ENCODE results near the gene CKB. TPM values are rescaled to one million over a fixed set of nuclear protein-coding genes. Genes with fewer than 3 reads are reported as not detected.
"Not testable (repeated sequence)": the region's sequence is repeated elsewhere in the genome, so short reads cannot be mapped to it uniquely, and the experiment has no call there.

Gene CKB
- polyA plus RNA-seq, 3 donors = 109 to 574 (median 196) TPM

GRCh38 chr14:103519837-103520212, 2.8 kb downstream of the CKB start:
- WGBS, 3 donors = 50 to 65% (median 62%) methylated on average over 22 of the region's 22 CpGs
- H3K27ac ChIP-seq (ENCODE audit: low read depth, low read length) = no peak overlapping the region

- no peak overlapping the region for H3K27ac ChIP-seq (ENCODE audit: low read depth, low read length)
- WGBS, 3 donors = 35 to 48% (median 40%) methylated on average over 13 of the region's 13 CpGs
These were observed 3.4 kb downstream of the CKB start for GRCh38 chr14:103519043-103519836.

GRCh38 chr14:103518422-103519042, 4.1 kb downstream of the CKB start:
- no peak overlapping the region for H3K27ac ChIP-seq (ENCODE audit: low read depth, low read length)

GRCh38 chr14:103517721-103518421, 4.8 kb downstream of the CKB start:
- H3K27ac ChIP-seq (ENCODE audit: low read depth, low read length) = no peak overlapping the region
- WGBS, 3 donors = 36 to 50% (median 39%) methylated on average over 19 to 20 of the region's 20 CpGs

More at GRCh38 chr14:103518422-103519042, 4.1 kb downstream of the CKB start:
- 38 to 53% (median 39%) methylated on average over 9 of the region's 9 CpGs for WGBS, 3 donors

- 72 to 81% (median 79%) methylated on average over 10 of the region's 10 CpGs for WGBS, 3 donors
- no peak overlapping the region for H3K27ac ChIP-seq (ENCODE audit: low read depth, low read length)
These were observed 5.5 kb downstream of the CKB start for GRCh38 chr14:103517174-103517566.

- WGBS, 3 donors = 68 to 78% (median 77%) methylated on average over 10 of the region's 10 CpGs
- H3K27ac ChIP-seq (ENCODE audit: low read depth, low read length) = no peak overlapping the region
These were observed 6.0 kb downstream of the CKB start for GRCh38 chr14:103516426-103517173.

GRCh38 chr14:103514596-103515421, 7.8 kb downstream of the CKB start:
- 75 to 91% (median 88%) methylated on average over 18 of the region's 18 CpGs for WGBS, 3 donors
- H3K27ac ChIP-seq (ENCODE audit: low read depth, low read length) = no peak overlapping the region

- WGBS, 3 donors = 29 to 55% (median 50%) methylated on average over 25 of the region's 25 CpGs
- no peak overlapping the region for H3K27ac ChIP-seq (ENCODE audit: low read depth, low read length)
These were observed 9.7 kb downstream of the CKB start for GRCh38 chr14:103512701-103513611.

GRCh38 chr14:103512180-103512579, 10.4 kb downstream of the CKB start:
- 90 to 97% (median 95%) methylated on average over 8 of the region's 8 CpGs for WGBS, 3 donors
- not testable (repeated sequence) for H3K27ac ChIP-seq (ENCODE audit: low read depth, low read length)

GRCh38 chr14:103510724-103511693, 11.6 kb downstream of the CKB start:
- 89 to 92% (median 89%) methylated on average over 26 of the region's 26 CpGs for WGBS, 3 donors
- no peak overlapping the region for H3K27ac ChIP-seq (ENCODE audit: low read depth, low read length)

- no peak overlapping the region for H3K27ac ChIP-seq (ENCODE audit: low read depth, low read length)
- WGBS, 3 donors = 86 to 91% (median 89%) methylated on average over 11 of the region's 11 CpGs
These were observed 12.5 kb downstream of the CKB start for GRCh38 chr14:103509864-103510723.

- H3K27ac ChIP-seq (ENCODE audit: low read depth, low read length) = no peak overlapping the region
- 78 to 90% (median 85%) methylated on average over 16 of the region's 16 CpGs for WGBS, 3 donors
These were observed 13.9 kb downstream of the CKB start for GRCh38 chr14:103508521-103509329.

GRCh38 chr14:103507751-103508150, 14.9 kb downstream of the CKB start:
- WGBS, 3 donors = 73 to 88% (median 79%) methylated on average over 3 of the region's 3 CpGs
- H3K27ac ChIP-seq (ENCODE audit: low read depth, low read length) = no peak overlapping the region

GRCh38 chr14:103504991-103505565, 17.6 kb downstream of the CKB start:
- H3K27ac ChIP-seq (ENCODE audit: low read depth, low read length) = no peak overlapping the region
- 81 to 83% (median 83%) methylated on average over 8 of the region's 8 CpGs for WGBS, 3 donors
